Stimulated activated CD4-positive, alpha-beta T cell treated with anti-CD3 and anti-CD28 coated beads, Interleukin-1b, Interleukin-23, amount 100 ng/mL, for 1 hour (primary cell): ENCODE measurements around the gene KLB.
"Not testable (repeated sequence)": the region's sequence is repeated elsewhere in the genome, so short reads cannot be mapped to it uniquely, and the experiment has no call there.

Source experiments
- DNase-seq, 2 donors: peaks; one replicate each; pipeline ENCODE4 v3.0.0-alpha.2; 2020; ENCODE audit warnings: low read depth in 2 of 2

The KLB gene

DNA sequence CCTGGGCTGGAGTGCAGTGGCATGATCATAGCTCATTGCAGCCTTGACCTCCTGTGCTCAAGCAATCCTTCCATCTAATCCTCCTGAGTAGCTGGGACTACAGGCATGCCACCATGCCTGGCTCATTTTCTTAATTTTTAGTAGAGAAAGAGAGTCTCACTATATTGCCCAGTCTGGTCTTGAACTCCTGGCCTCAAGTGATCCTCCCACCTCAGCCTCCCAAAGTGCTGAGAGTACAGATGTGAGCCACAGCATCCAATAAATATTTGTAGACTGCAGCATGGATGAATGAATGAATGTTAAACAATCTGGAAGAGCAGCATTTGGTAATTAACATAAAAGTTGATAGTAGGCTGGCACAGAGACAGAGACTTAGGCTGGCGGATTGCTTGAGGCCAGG lies 20.0 kb downstream of the KLB start:
- DNase-seq = no peak

GRCh38 chr4:39427520-39428114 lies 20.9 kb downstream of the KLB start:
- DNase-seq = no peak

DNA sequence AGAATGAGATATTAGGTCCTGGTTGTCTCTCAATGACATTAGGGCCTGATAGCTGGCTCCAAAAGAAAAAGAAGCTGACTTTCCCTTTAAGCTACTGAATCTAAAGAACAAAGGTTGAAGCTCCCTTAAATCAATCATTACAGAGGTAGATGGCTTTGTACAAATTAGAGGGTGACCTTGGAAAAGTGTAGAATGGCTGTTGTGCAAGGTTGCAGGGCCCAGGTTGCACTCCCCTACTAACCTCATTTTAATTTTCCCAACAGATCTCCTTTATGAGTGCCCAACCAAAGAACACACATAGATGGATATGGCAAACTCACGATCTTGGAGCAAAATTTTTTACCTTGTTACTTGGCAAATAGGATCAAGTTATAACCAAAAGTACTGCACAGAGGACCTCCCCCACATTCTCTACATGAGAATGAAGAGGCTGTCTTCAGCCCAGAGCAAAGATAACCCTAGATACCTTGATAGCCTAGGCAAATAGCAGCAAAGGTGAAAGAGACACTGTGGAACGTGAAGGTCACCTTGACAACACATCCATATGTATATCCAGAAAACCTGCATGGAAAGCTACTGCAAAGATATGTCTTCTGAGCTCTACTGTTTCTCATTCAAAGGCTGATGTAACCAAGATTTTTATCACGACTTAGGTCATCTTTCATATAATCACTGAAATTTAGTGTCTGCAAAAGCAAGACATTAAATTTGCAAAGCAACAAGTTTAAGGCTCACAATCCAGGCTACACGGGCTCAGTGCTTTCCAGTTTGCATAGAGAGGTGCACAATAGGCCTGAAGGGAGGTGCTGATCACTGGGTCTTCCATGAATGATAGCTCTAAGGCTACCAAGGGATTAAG lies 23.0 kb downstream of the KLB start:
- no peak for DNase-seq

- no peak for DNase-seq
Measured at GRCh38 chr4:39433878-39434492, 27.3 kb downstream of the KLB start.

DNA sequence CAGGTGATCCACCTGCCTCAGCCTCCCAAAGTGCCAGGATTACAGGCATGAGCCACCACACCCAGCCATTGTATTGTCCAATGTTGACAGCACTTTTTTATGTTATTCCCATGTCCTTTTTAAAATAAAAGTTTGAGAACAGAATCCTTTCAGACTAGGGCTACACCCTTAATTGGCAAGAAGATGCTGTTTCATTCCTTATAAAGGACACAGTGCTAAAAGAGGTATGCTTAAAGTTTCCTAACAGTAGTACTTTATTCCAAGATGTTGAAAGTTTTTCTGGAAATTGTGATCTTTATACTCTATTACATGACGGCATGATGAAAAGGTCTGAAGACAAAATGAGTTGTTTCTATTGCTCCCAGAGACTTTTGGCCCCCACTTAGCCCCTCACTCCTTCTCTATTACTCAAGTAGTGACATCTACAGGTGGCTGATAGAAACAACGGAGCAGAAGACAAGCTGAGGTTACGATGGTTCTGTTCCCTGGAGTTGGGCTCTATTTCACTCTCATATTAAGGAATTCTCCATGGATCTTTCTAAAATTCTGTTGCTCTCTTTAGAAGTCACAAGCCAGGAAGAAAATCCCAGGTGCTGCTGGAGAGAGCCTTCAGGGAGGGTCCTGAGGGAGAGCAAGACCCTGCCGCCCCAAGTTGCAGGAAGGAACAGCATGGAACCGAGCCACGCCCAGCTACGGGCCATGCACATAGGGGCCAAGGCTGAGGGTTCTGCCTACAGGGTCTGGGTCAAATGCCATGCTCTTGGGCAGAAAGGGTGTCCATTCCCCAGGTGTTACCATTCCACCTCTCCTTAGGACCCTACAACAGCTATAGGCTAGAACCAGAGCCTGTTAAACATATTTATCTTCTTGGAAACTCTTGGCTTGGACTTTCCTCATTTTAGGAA lies 29.2 kb downstream of the KLB start:
- no peak for DNase-seq

DNA sequence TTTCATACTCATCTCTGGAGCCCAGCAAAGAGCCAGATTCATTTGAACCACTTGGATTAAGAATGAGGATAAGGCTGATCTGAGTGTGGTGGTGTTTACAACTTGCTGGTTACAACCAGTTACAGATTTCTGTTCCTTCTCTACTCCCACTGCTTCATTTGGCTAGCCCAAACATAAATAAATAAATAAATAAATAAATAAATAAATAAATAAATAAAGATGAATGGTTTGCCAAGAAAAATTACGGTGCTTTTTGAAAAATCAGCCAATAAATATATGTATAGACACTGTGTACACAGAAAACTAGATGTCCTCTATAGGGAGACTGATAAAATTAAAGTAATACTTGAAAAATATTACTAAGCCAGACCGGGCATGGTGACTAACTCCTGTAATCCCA lies 34.9 kb downstream of the KLB start:
- DNase-seq = no peak

DNA sequence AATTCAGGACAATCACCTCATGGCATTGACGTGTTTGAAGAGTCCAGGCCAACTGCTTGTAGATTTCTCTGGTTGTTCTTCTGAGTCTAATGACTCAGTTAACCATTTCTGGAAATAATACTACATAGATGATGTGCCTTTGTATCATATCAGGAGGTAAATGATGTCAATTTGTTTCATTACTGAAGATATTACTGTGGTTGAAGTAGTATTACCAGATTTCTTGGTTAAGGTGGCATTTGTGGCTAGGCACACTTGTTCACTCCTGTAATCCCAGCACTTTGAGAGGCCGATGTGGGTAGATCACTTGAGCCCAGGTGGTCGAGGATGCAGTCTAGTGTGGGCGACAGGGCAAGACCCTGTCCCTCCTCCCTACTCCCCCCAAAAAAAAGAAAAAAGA lies 36.3 kb downstream of the KLB start:
- DNase-seq = no peak

GRCh38 chr4:39446483-39446841 lies 39.7 kb downstream of the KLB start:
- no peak for DNase-seq

DNA sequence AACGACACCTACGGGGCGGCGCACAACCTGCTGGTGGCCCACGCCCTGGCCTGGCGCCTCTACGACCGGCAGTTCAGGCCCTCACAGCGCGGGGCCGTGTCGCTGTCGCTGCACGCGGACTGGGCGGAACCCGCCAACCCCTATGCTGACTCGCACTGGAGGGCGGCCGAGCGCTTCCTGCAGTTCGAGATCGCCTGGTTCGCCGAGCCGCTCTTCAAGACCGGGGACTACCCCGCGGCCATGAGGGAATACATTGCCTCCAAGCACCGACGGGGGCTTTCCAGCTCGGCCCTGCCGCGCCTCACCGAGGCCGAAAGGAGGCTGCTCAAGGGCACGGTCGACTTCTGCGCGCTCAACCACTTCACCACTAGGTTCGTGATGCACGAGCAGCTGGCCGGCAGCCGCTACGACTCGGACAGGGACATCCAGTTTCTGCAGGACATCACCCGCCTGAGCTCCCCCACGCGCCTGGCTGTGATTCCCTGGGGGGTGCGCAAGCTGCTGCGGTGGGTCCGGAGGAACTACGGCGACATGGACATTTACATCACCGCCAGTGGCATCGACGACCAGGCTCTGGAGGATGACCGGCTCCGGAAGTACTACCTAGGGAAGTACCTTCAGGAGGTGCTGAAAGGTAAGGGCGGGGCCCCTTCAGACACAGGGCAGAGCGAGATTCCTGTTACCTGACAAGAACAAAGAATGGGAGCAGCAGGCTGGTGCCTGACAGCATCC lies 40.3 kb downstream of the KLB start:
- no peak for DNase-seq

GRCh38 chr4:39450618-39451017 lies 43.9 kb downstream of the KLB start:
- DNase-seq = no peak

GRCh38 chr4:39451423-39452023 lies 44.8 kb downstream of the KLB start:
- DNase-seq = no peak

- no peak for DNase-seq
Measured at GRCh38 chr4:39452153-39452859, 45.6 kb downstream of the KLB start.

- no peak for DNase-seq
Measured at GRCh38 chr4:39452860-39453587, 46.3 kb downstream of the KLB start.

DNA sequence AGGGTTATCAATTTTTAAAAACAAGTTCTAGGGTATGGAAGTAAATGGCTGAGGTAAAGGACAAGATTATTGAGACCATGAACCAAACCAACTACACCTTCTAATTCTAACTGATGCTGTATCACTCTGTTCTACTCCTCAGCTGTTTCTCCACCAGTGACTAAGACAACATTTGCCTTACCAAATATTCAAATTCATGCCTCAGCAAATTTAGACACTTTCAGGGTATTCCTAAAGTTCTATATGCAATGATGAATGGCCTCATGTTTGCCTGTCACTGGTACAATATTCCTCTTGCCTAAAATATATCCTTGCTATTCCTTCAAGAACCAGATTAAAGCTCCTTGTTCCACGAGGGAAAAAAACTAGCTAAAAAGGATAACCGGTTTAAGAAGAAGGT lies 47.0 kb downstream of the KLB start:
- no peak for DNase-seq

DNA sequence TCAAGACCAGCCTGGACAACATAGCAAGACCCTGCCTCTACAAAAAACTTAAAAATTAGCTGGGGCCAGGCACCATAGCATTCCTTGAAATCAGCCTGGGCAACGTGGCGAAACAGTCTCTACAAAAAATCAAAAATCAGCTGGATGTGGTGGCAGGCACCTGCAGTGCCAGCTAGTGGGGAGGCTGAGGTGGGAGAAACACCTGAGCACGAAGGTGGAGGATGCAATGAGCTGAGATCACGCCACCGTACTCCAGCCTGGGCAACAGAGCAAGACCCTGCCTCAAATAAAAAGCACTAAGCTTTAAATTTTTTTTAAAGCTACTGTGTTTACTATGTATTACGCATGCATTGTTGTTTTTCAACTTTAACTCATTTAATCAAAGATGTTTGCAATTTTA lies 48.8 kb downstream of the KLB start:
- DNase-seq = no peak

GRCh38 chr4:39456946-39457763 lies 50.4 kb downstream of the KLB start:
- DNase-seq = no peak

- not testable (repeated sequence) for DNase-seq
Measured at GRCh38 chr4:39458161-39458504, 51.4 kb downstream of the KLB start.

- peak; percentile 79 to 82 for DNase-seq
Measured at GRCh38 chr4:39458505-39459300, 52.0 kb downstream of the KLB start, which contains the start of the genes LIAS and RPL9. Gene LIAS, plus strand, starts transcription at chr4:39459056. Its CDS starts 62 bp downstream, at chr4:39459118. Gene RPL9, minus strand, starts transcription at chr4:39458922. Its CDS starts 483 bp downstream, at chr4:39458439.
